H1 (cell line): ENCODE measurements around the gene IRAG1. TPM values are rescaled to one million over a fixed set of nuclear protein-coding genes. Genes with fewer than 3 reads are reported as not detected.

ENCODE experiments used
- CHD7 ChIP-seq: fragments of 300-600 bp; sonication (generic); IDR thresholded peaks from 2 replicates; pipeline ENCODE4 v1.7.1; 2012; ENCODE audit warnings: low read length, moderate library complexity, mild to moderate bottlenecking, inconsistent platforms; ENCODE audit not compliant: insufficient replicate concordance
- polyA plus RNA-seq, 7 experiments: library from polyadenylated mRNA; depleted of rRNA in 3 of 7; stranded (reverse) in 5 of 7; unstranded in 2 of 7; fragments of >200 nt in 5 of 7; fragments of 200-250 nt in 2 of 7; gene quantifications; 1 replicate in 5 of 7; 2 replicates in 1 of 7; 4 replicates in 1 of 7; pipeline versions ENCODE4 v1.2.1 to v1.2.3, GENCODE V29; 2011 to 2013; ENCODE audit warnings: missing spikeins in 2 of 7, mixed read lengths in 2 of 7
- total RNA-seq: library from RNA; stranded (reverse); fragmentation: NEBNext Ultra II Directional; extraction: Animal tissue kit (Norgen Biotek cat#: 25700); gene quantifications from 2 replicates; pipeline ENCODE4 v1.2.1, GENCODE V29; 2021

The IRAG1 gene
- total and polyA plus RNA-seq, 2 of the 8 experiments (the other 6 are each of a cell fraction or from before 2014, with no cell fraction given): 1.8 to 2.7 TPM

GRCh38 chr11:10663365-10663764 lies 30.2 kb downstream of the IRAG1 start (continued):
- TF ChIP-seq CHD7: no peak
